ENCODE data around the gene TF. TPM values are rescaled to one million over a fixed set of nuclear protein-coding genes. Genes with fewer than 3 reads are reported as not detected.

Gene TF
- total and polyA plus RNA-seq, 2 of the 8 experiments (the other 6 are each of a cell fraction or from before 2014, with no cell fraction given): 0.02 to 0.26 TPM

GRCh38 chr3:133820889-133821675, 74.9 kb downstream of the TF start (continued):
- TF ChIP-seq CEBPB (IDR thresholded peaks at IDR 0.05; ENCODE audit: low read depth, low read length) (no peak), KDM4A (IDR thresholded peaks at IDR 0.05; ENCODE audit: low read depth, low read length, severe bottlenecking) (no peak), BCL11A (IDR thresholded peaks at IDR 0.05; ENCODE audit: low read depth in 2 of 2, low read length in 2 of 2) (no peak), JUND (IDR thresholded peaks at IDR 0.05; ENCODE audit: low read length) (no peak), MAX (IDR thresholded peaks at IDR 0.05) (peak; percentile 58; the same call in 1 of the 2 replicates), CHD7 (IDR thresholded peaks at IDR 0.05; ENCODE audit: insufficient replicate concordance, low read length) (no peak), TCF12 (IDR thresholded peaks at IDR 0.05; ENCODE audit: low read depth, low read length) (no peak), RNF2 (IDR thresholded peaks at IDR 0.05; ENCODE audit: borderline replicate concordance, low read depth, low read length, missing control alignments, poor library complexity, severe bottlenecking) (no peak)
